DMS 273 treated with DMSO at 0.1 percent for 48 hours (cell line): ENCODE measurements around the gene MAPK6.

Source experiments
- DNase-seq: peaks from one replicate; lab custom pipeline; 2025; lab: John Stamatoyannopoulos, UW

The MAPK6 gene

DNA sequence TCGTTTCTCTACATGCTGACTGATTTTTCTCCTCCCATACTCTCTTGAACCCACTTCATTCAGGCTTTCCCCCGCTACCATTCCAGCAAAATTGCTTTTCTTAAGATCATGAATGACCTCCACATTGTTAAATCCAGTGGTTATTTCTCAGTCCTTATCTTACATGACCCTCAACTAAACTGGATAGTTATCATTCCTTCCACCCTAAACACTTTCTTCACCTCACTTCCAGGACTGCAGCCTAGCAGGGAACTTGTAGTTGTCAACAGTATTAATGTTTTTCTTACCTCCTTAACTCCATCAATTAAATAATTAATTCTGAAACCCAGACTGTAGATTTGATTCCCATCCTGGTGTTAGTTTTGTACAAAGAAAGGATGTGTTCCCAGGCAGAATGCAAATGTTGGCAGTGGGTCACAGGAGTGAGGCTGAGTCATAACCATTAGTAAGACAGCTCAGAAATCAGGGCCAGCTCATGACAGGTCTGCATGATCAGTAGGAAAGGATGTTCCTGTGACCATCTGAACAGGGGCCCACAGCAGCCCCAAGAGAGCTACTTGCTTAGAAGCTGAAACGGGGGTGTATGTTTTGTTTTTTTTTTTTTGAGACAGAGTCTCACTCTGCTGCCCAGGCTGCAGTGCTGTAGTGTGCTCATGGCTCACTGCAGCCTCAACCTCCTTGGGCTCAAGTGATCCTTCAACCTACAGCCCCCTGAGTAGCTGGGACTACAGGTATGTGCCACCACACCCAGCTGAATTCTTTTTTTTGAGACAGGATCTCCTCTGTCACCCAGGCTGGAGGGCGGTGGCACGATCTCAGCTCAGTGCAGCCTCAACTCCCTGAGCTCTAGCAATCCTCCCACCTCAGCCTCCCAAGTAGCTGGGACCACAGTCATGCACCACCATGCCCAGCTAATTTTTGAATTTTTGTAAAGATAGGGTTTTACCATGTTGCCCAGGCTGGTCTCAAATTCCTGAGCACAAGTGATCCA lies 84.5 kb downstream of the MAPK6 start:
- DNase-seq = no peak

- DNase-seq = no peak
Measured at GRCh38 chr15:52104532-52105004, 85.5 kb downstream of the MAPK6 start.

DNA sequence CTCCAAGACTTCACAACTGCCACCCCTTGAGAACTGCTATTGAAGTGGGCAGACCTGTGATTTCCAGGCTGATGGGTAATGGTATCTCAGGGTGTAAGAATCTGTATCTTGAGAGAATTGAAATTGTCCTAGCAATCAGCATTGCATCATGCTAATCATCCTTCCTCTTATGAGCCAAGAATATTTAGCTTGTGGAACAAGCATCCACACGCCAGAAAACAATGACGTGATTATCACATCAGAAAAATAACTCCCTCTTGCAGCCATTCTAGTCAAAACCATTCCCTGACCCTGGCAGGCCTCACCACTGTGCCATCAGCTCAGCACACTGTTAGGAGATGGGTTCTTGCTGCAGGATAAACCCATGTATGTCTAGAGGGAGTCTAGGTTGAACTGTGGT lies 86.8 kb downstream of the MAPK6 start:
- no peak for DNase-seq

- DNase-seq = no peak
Measured at GRCh38 chr15:52106641-52107040, 87.6 kb downstream of the MAPK6 start.

DNA sequence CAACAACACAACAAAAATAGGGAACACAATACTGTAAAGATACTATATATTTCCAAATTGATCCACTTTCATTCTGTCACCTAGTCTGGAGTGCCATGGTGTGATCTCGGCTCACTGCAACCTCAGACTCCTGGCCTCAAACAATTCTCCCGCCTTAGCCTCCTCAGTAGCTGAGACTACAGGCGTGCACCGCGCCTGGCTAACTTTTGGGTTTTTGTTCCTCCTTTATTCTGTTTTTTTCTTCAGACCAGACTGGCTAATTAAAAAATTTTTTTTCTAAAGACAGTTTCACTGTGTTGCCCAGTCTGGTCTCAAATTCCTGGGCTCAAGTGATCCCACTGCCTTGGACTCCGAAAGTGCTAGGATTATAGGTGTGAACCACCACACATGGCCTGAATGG lies 88.2 kb downstream of the MAPK6 start:
- DNase-seq = no peak

DNA sequence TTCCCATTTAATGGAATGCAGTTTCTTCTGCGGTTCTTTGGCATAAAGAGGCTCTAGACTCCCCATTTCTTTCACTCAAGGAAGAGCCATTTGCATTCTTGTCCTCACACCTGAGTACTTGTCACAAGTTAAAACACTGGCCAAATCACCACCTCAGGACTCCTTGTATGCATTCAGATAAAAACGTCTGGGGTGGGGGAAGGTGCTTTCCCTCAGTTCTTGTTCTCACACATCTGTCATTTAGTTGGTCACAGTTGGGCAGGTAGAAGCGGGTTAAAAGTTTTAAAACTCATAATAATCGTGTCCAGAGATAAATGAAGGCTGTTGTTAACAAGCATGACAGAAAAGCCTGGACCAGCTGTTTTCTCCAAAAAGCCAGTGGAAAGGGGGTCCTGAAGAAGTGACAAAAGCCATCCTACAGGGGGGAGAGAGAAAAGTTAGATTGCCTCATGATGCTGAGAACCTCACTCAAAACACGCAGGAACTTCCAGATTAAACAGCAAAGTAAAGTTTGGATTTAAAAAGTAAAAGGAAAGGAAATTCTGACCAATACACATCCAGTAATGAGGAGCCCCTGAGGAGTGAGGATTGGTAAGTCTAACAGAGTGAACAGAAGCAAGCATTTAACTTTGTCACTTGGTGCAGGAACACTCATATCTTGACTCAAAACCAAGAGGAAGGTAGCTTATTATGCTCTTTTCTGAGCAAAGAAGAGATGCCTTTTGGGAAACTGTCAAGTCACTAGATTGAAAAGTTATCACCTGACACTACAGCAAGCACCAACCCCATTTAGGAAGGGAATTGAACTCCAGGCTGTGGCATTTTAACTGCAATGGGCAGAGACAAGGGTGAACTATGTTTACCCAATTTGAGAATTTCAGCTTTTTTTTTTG lies 90.8 kb downstream of the MAPK6 start:
- no peak for DNase-seq

DNA sequence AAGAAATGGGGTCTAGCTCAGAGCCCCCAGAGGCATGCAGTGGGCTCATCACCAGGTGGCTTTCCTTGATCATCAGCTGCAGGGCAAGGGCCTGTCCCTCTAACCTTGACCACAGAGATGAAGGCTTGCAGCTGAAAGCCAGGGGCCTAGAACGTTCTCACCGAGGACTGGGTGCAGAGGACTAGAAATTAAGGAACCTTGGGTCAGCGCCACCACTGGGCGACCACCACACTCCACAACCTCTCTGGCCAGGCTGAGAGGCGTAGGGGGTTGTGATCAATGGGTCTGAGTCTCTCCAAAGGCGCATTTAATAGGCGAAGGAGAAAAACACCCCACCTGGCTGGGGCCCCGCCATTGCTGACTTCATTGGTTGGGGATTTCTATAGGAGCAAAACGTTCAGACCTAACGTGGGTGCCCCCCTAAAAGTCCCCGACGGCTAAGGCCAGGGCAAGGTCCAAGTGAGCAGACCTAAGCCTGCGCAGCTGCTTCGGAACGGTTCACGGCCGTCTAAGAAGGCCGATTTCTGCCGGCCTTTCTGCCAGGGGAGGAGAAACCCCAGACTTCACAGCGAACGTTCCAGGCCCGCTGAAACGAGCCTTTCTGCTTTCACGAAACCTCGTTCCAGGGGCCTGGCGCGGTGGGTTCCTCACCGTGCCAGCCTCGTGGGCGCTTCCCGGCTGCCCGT lies 92.6 kb downstream of the MAPK6 start:
- no peak for DNase-seq

DNA sequence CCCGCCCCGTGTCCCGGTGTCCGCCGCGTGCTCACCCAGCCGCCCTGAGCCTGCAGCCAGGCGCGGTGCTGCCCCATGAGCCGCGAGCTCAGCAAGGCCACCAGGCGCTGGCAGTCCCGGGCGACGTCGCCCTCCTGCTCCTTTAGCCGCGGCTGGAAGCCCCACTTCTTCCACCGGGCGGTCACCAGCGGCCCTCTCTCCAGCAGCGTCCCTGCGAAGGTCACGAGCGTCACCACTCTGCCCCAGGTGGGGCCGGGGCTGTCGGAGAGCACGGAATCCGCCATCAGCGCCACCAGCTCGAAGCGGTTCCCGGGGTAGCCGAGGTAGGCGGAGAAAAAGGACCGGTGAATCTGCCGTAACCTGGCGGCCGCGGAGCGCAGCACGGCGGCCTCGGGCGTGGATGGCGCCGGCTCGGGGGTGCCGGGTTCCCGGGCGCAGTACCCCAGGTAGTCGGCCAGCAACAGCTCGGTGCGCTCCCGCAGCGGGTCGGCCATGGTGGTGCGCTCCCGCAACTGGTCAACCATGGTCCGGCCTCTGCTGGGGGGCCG lies 93.3 kb downstream of the MAPK6 start:
- no peak for DNase-seq

GRCh38 chr15:52113235-52113634 lies 94.2 kb downstream of the MAPK6 start:
- no peak for DNase-seq

DNA sequence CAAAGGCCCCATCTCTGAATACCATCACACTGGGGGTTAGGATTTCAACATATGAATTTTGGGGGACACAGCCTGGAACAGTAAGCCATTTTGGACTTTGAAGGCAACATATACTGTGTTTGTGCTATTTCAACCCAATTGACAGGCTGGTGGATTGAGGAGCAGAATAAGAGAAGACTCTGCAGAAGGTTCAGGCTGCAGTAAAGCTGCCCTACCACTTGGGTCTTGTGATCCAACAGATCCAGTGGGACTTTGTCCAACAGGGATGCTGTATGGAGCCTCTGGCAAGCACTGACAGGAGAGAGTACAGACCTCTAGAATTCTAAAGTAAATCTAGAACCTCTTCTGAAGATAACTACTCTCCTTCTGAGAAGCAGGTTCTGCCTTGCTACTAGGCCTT lies 94.7 kb downstream of the MAPK6 start:
- no peak for DNase-seq

DNA sequence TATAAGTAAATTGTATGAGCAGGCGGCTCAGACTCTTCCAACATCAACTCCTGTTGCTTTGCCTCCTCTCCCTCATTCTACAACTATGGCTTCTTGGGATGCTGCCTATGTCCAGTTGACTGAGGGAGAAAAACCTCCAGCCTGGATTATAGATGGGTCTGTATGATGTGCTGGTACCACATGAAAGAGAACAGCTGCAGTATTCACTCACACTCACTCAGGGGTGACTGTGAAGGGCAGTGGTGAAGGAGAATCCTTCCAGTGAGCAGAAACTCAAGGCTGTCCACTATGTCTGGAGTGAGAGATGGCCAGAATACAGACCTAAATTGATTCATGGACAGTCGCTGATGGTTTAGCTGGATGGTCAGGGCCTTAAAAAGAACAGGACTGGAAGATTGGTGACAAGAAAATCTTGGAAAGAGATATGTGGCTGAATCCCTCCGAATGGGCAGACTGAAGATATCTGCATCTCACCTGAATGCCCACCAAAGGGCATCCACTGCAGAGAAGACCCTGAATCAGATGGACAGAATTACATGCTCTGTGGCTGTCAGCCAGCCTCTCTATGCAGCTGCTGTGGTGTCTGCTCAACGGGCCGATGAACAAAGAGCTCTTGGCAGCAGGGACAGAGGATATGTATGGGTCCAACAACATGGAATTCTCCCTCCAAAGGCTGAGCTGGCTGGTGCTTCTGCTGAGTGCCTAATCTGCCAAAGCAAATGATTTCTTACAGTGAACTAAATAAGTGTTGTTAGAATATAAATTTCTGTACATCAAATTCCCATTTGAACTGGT lies 95.4 kb downstream of the MAPK6 start:
- DNase-seq = no peak

DNA sequence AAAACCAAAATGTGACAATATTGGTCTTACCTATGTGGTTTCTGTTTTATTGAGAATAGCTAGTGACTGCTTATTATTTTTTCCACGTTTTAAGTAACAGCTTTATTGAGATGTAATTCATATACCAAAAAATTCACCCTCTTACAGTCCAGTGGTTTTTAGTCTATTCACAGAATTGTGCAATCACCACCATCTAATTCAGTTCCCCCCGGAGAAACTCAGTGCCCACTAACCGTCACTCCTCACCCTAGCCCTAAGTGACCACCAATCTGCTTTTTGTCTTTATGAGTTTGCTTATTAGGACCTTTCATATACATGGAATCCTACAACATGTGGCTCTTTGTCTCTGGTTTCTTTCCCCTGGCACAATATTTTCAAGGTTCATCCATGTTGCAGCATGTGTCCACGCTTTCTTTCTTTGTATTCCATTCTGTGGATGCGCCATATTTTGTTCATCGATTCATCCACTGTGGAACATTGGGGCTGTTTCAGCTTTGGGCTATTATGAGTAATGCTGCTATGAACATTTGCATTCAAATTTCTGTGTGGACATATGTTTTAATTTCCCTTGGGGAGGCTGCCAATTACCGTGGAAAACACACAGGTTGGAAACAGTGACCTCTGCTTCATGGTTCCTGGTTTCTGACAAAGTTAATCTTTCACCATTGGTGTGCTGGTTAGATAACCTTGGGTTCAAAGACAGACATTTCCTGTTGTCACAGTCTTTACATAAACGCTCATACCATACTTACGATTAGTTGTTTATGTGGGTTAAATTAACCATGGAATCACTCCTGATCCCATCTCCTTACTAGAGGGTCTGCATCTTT lies 96.8 kb downstream of the MAPK6 start:
- no peak for DNase-seq
